ENCODE results near the gene ANGPTL8.
A peak's percentile ranks its signal among the peaks of the same experiment; 100 is the strongest.

ANGPTL8 gene

DNA sequence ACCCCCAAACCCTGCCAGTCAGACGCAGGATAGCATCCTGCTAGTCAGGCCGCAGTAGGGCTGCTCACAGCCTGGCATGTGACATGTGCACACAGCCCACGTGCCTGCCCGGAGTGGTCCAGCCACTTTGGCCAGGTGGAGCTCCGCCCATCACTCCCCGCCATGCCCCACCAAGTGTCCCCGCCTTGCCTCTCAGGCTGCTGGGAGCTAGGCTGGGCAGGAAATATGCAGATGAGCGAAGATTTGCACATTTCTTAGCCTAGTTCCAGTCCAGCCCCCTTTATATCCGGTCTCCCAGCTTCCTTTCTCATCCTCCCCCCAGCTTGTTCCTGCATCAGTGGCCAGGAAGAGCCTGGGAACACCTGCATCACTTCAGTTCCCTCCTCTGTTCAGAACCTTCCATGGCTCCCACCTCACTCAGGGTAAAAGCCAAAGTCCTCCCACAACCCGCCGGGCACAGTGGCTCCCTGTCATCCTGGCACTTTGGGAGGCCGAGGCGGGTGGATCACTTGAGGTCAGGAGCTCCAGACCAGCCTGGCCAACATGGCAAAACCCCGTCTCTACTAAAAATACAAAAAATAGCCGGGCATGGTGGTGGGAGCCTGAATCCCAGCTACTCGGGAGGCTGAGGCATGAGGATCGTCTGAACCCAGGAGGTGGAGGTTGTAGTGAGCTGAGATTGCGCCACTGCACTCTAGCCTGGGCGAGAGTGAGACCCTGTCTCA, 25.2 kb downstream of the ANGPTL8 start:
- peak; percentile 24 to 55 for DNase-seq

DNA sequence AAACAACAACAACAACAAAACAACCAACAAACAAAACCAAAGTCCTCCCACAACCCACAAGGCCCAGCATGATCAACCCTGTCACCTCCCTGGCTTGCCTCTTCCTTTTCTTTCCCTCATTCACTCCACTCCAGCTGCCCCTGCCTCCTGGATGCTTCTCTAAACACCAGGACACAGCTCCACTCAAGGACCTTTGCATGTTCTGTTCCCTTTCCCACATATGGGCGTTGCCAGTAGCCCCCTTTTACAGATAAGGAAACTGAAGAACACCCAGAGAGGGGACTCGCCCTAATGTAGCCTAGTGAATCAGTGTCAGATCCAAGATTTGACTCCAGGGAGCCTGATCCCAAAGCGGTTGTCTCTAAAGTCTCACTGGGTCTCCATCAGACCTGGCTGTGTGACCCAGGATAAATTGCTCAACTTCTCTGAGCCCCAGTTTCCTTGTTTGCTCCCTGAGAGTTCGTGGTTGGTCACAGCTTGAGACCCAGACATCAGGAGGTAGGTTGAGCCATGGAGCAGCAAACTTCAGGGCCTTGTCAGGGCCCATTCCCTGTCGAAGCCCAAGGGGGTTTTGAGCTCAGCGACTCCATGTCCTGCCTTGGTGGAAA, 25.9 kb downstream of the ANGPTL8 start:
- DNase-seq = no peak

GRCh38 chr19:11265785-11266236, 26.4 kb downstream of the ANGPTL8 start:
- DNase-seq = peak; percentile 90 to 94

GRCh38 chr19:11267316-11268085, 28.1 kb downstream of the ANGPTL8 start:
- no peak for DNase-seq

- DNase-seq = peak; percentile 77 to 81
These were observed 29.4 kb downstream of the ANGPTL8 start for GRCh38 chr19:11268783-11269267.

- DNase-seq = no peak
These were observed 30.0 kb downstream of the ANGPTL8 start for GRCh38 chr19:11269408-11269807.

- no peak for DNase-seq
These were observed 33.9 kb downstream of the ANGPTL8 start for GRCh38 chr19:11273296-11273695.

- no peak for DNase-seq
These were observed 34.6 kb downstream of the ANGPTL8 start for GRCh38 chr19:11273989-11274388.

DNA sequence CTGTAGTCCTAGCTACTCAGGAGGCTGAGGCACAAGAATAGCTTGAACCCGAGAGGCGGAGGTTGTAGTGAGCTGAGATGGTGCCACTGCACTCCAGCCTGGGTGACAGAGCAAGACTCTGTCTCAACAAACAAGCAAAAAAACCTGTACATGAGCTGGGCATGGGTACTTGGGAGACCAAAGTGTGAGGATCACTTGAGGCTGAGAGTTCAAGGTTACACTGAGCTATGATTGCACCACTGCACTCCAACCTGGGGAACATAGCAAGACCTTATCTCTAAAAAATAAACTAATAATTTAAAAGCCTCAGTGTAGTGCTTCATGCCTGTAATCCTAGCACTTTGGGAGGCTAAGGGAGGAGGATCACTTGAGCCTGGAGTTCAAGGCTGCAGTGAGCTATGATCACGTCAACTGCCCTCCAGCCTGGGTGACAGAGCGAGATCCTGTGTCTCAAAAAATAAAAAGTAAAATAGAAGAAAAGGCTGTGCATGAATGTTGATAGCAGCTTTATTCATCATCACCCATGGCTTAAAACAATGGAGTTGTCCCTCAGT, 35.2 kb downstream of the ANGPTL8 start:
- DNase-seq = no peak

GRCh38 chr19:11278670-11279069, 39.3 kb downstream of the ANGPTL8 start:
- no peak for DNase-seq

DNA sequence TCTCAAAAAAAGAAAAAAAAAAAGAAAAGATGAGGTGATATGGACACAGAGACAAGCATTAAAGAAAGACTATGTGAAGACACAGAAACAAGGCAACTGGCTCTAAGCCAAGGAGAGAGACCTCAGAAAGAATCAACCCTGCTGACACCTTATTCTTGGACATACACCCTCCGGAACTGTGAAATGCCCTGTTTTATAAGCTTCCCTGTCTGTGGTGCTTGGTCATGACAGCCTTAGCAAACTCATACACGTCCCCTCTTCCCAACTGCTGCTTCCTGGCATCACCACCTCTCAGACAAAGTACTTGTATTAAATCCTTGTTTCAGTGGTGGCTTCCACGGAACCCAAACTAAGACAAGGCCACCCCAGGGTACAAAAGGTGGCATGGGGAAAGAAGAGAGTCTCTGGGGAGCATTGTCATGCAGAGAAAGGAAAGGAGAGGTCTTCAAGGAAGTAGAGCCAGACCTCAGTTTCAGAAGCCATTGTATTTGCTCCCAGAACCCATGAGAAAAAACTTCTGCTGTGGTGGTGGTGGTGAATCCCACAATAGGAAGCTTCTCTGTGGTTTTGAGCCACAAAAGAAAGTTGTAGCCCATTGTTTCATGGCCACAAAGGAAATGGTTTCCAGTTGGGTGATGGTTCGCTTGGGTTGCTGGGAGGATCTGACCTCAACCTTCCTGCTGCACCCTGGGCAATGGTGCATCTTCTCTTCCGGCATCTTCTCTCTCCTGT, 40.3 kb downstream of the ANGPTL8 start:
- DNase-seq = no peak

GRCh38 chr19:11281356-11282049, 42.1 kb downstream of the ANGPTL8 start:
- no peak for DNase-seq

GRCh38 chr19:11284515-11284914, 45.1 kb downstream of the ANGPTL8 start:
- DNase-seq = no peak

DNA sequence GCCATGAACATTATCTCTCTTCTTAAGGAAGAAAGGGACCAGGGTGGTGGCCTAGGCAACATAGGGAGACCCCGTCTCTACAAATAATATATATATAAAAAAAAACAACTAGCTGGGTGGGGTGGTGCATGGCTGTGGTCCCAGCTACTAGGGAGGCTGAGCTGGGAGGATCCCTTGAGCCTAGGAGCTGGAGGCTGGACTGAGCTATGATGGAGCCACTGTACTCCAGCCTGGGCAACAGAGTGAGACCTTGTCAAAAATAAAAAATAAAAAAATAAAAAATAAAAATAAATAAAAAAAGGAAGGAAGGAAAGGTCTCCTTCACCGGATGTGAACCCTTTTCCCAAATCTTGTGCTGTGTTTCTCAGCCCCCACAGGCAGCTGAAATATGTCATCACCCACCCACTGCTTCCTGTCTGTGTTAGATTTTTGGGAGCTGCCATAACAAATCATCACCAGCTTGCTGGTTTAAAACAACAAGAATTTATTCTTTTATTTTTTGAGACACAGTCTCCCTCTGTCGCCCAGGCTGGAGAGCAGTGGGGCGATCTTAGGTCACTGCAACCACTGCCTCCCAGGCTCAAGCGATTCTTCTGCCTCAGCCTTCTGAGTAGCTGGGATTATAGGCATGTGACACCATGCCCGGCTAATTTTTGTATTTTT, 47.0 kb downstream of the ANGPTL8 start:
- DNase-seq = no peak

DNA sequence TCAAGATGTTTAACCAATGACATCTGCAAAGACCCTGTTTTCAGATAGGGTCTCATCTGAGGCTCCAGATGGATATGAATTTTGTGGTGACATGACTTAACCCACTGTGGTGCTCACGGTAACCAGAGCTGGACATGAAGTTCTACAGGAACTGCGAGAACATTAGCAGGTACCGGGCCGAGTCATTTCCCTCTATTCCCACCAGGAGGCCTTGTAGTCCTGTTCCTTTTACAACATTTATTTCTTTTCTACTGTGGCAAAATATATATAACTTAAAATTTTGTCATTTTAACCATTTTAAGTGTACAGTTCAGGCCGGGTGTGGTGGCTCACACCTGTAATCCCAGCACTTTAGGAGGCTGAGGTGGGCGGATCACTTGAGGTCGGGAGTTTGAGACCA, 48.9 kb downstream of the ANGPTL8 start:
- DNase-seq = no peak

DNA sequence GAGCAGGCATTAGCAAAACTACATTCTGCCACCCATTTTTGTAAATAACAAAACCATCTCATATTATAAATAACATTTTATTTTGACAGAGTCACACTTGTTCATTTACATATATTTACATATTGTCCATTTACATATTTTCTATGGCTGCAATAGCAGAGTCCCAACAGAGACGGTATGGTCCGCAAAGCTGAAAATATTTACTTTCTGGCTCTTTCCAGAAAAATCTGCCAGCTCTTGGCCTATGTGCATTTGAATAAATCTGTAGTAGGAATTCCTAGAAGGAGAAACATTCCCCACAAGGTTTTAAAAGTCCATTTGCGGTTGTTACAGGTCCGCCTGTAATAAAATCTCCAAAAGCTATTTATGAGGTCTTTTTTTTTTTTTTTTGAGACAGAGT, 50.8 kb downstream of the ANGPTL8 start:
- DNase-seq = no peak

DNA sequence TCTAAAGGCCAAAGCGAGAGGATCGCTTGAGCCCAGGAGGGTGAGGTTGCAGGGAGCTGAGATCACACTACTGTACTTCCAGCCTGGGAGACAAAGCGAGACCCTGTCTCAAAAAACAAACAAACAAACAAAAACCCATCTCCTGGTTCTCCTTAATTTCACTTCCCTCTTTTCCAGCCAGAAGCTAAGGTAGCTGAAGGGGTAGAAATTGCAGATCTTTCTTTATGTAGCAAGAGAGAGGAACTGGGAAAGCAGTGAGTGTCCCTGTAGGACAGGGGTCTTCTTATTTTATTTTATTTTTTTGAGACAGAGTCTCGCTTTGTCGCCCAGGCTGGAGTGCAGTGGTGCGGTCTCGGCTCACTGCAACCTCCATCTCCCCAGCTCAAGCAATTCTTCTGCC, 52.0 kb downstream of the ANGPTL8 start:
- no peak for DNase-seq
